ENCODE data around the gene MUC6. TPM values are rescaled to one million over a fixed set of nuclear protein-coding genes. Genes with fewer than 3 reads are reported as not detected.
"Not testable (repeated sequence)": the region's sequence is repeated elsewhere in the genome, so short reads cannot be mapped to it uniquely, and the experiment has no call there.

Gene MUC6
- total and polyA plus RNA-seq, 8 donors, result 25.5 to 239 (median 94.3) TPM

- no peak for TF ChIP-seq CTCF (IDR thresholded peaks at IDR 0.05)
- no peak overlapping the region for H3K27ac ChIP-seq
- FAIRE-seq (no peak), ATAC-seq (no peak), DNase-seq (peak in 1 of 6 donors; percentile 62)
- WGBS, 2 donors, result 88 to 92% methylated on average over 21 of the region's 21 CpGs
- H3K4me1 ChIP-seq, result no peaks in the 10 kb centered on the region
- intact Hi-C loops (cut with DNase I), result no loop called here
- no peak overlapping the region for H3K4me3 ChIP-seq
- no peaks in the 10 kb centered on the region for H3K27me3 ChIP-seq
- no peaks in the 10 kb centered on the region for H3K36me3 ChIP-seq
- no peaks in the 10 kb centered on the region for H3K9me3 ChIP-seq
Measured at GRCh38 chr11:1019321-1019910, 17.1 kb downstream of the MUC6 start.

- Histone ChIP-seq H3K9me3 (no peaks in the 10 kb centered on the region), H3K36me3 (no peaks in the 10 kb centered on the region), H3K4me1 (no peaks in the 10 kb centered on the region), H3K27ac (no peak overlapping the region), H3K27me3 (no peaks in the 10 kb centered on the region), H3K4me3 (no peak overlapping the region)
- TF ChIP-seq CTCF (IDR thresholded peaks at IDR 0.05), result no peak
- intact Hi-C loops (cut with DNase I), result no loop called here
- ATAC-seq, result no peak
- peak in 1 of 6 donors; percentile 44 for DNase-seq
- 87 to 89% methylated on average over 9 of the region's 9 CpGs for WGBS, 2 donors
- no peak for FAIRE-seq
Measured at GRCh38 chr11:1018091-1018490, 18.4 kb downstream of the MUC6 start.

- intact Hi-C loops (cut with DNase I), result no loop called here
- FAIRE-seq, result no peak
- no peaks in the 10 kb centered on the region for H3K27me3 ChIP-seq
- peak; percentile 8 to 25 (median 16) for ATAC-seq
- peaks cover 3 to 5% (median 4%) of the 10 kb centered on the region in 3 donors for H3K4me1 ChIP-seq
- 83 to 86% methylated on average over 12 of the region's 12 CpGs for WGBS, 2 donors
- H3K27ac ChIP-seq, result no peak overlapping the region
- H3K36me3 ChIP-seq, result no peaks in the 10 kb centered on the region
- no peak overlapping the region for H3K4me3 ChIP-seq
- no peaks in the 10 kb centered on the region for H3K9me3 ChIP-seq
- TF ChIP-seq CTCF (IDR thresholded peaks at IDR 0.05), result no peak
- DNase-seq, result peak in 2 of 6 donors; percentile 50 to 74
Measured at GRCh38 chr11:1017269-1018005, 19.1 kb downstream of the MUC6 start.

GRCh38 chr11:1016610-1017126 is 19.9 kb downstream of the MUC6 start:
- ATAC-seq (peak in 3 of 4 donors; percentile 15 to 24 (median 23)), DNase-seq (peak in 1 of 6 donors; percentile 56)
- peaks cover 11 to 13% (median 12%) of the 10 kb centered on the region in 3 donors for H3K4me1 ChIP-seq
- FAIRE-seq; H3K36me3 ChIP-seq; H3K4me3 ChIP-seq; H3K9me3 ChIP-seq; H3K27me3 ChIP-seq; intact Hi-C loops (cut with DNase I); H3K27ac ChIP-seq: not testable (repeated sequence)
- WGBS, 2 donors, result 69% methylated on average over 7 of the region's 7 CpGs

GRCh38 chr11:1015826-1016545 is 20.5 kb downstream of the MUC6 start:
- H3K4me1 ChIP-seq, result peaks cover 17 to 18% (median 18%) of the 10 kb centered on the region in 3 donors
- H3K4me3 ChIP-seq, result no peak overlapping the region
- DNase-seq (peak in 1 of 6 donors; percentile 19), ATAC-seq (no peak), FAIRE-seq (no peak)
- WGBS, 2 donors, result 94% methylated on average over 20 of the region's 20 CpGs
- intact Hi-C loops (cut with DNase I), result no loop called here
- no peaks in the 10 kb centered on the region for H3K27me3 ChIP-seq
- TF ChIP-seq CTCF (IDR thresholded peaks at IDR 0.05), result no peak
- no peak overlapping the region for H3K27ac ChIP-seq
- H3K9me3 ChIP-seq, result no peaks in the 10 kb centered on the region
- peaks cover 0 to 7% (median 0%) of the 10 kb centered on the region in 3 donors for H3K36me3 ChIP-seq
